Thyroid gland (tissue), 4 donors: ENCODE measurements around the gene TRAPPC6A. TPM values are rescaled to one million over a fixed set of nuclear protein-coding genes. Genes with fewer than 3 reads are reported as not detected.

ENCODE experiments used
- DNase-seq, 2 donors: peaks; one replicate each; pipeline ENCODE4 v3.0.0-alpha.2; 2019
- H3K27ac ChIP-seq, 3 donors: fragments of 200-600 bp; sonication (generic); 1 replicate in 2 of 3; 2 replicates in 1 of 3; pipeline ENCODE4 v1.5.1; 2016 to 2019; ENCODE audit warnings: mild to moderate bottlenecking in 1 of 3, moderate library complexity in 1 of 3
- H3K27me3 ChIP-seq: fragments of 200-600 bp; sonication (generic); one replicate; pipeline ENCODE4 v1.5.1; 2019
- H3K36me3 ChIP-seq, 2 donors: fragments of 200-600 bp; sonication (generic); one replicate each; pipeline ENCODE4 v1.5.1; 2016 to 2019
- H3K4me1 ChIP-seq, 2 donors: fragments of 200-600 bp; sonication (generic); one replicate each; pipeline ENCODE4 v1.5.1; 2017 to 2019
- H3K4me3 ChIP-seq, 3 donors: fragments of 200-600 bp; sonication (generic); replicated peaks in 1 of 3; 1 replicate in 2 of 3; 2 replicates in 1 of 3; pipeline ENCODE4 v1.5.1; 2016; ENCODE audit warnings: mild to moderate bottlenecking in 1 of 3
- H3K9me3 ChIP-seq: fragments of 200-600 bp; sonication (generic); one replicate; pipeline ENCODE4 v1.5.1; 2017
- POLR2A ChIP-seq, 2 donors: fragments of 450-650 bp; IDR thresholded peaks; one replicate each; pipeline ENCODE4 v1.6.1; 2017; ENCODE audit warnings: antibody characterized with exemption in 2 of 2, mild to moderate bottlenecking in 2 of 2, moderate library complexity in 1 of 2
- WGBS, 2 donors: methylation state at CpG; one replicate each; pipeline ENCODE4 v1.1.5; 2017; 5-methylcytosine and 5-hydroxymethylcytosine counted together
- intact Hi-C: fragments of 100-400 bp; cut with DNase I; formaldehyde crosslinking; loops from one replicate; pipeline ENCODE4 v1.15.1; 2023
- total RNA-seq, 4 donors: library from RNA; depleted of rRNA; stranded (reverse); fragments of >200 nt; gene quantifications; one replicate each; pipeline ENCODE4 v1.2.3, GENCODE V29; 2016
- TF ChIP-seq, protein P1 (sequence below), 6 experiments: fragments of 200-600 bp in 3 of 6; fragments of 450-650 bp in 3 of 6; sonication (generic) in 3 of 6; IDR thresholded peaks; one replicate each; pipeline ENCODE4 v1.5.1; 2016 to 2019; ENCODE audit warnings: antibody characterized with exemption in 6 of 6, mild to moderate bottlenecking in 2 of 6, inconsistent platforms in 1 of 6, moderate library complexity in 1 of 6

TRAPPC6A gene
- total RNA-seq, 4 donors from 2014 or later = 25.0 to 53.3 (median 38.8) TPM

DNA sequence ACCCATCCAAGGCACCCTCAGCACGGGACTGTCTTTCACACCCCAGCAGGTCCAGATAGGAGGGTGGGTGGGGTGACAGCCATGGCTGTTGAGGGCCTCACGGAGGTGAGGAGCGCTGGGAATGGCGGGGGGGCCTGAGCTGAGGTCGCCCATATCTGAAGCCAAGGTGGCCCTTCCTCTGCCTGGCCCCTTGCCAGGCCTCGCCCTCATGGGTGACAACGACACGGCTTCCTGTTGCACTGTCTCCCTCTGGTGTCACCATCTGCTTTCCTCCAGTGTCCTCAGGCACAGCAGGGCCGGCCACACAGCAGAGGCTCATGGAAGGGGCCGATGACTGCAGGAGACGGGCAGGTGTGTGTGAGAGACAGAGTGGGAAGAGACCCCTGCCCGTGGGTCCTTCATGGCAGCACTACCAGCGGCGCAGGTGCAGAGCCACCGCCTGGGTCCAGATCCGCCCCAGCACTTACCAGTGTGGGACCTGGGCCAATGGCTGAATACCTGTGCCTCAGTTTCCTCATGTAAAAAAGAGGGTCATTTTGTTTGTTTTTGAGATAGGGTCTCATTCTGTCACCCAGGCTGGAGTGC, 9.2 kb downstream of the TRAPPC6A start:
- Histone ChIP-seq H3K4me3 (no peak overlapping the region), H3K4me1 (peaks cover 0 to 15% of the 10 kb centered on the region in 2 donors), H3K9me3 (no peaks in the 10 kb centered on the region), H3K36me3 (no peaks in the 10 kb centered on the region), H3K27ac (no peak overlapping the region), H3K27me3 (no peaks in the 10 kb centered on the region)
- WGBS, 2 donors = 89% methylated on average over 13 to 14 of the region's 16 CpGs
- DNase-seq = no peak
- intact Hi-C loops = no loop called here
- TF ChIP-seq POLR2A (IDR thresholded peaks at IDR 0.05) = no peak
- TF ChIP-seq, protein P1, sequence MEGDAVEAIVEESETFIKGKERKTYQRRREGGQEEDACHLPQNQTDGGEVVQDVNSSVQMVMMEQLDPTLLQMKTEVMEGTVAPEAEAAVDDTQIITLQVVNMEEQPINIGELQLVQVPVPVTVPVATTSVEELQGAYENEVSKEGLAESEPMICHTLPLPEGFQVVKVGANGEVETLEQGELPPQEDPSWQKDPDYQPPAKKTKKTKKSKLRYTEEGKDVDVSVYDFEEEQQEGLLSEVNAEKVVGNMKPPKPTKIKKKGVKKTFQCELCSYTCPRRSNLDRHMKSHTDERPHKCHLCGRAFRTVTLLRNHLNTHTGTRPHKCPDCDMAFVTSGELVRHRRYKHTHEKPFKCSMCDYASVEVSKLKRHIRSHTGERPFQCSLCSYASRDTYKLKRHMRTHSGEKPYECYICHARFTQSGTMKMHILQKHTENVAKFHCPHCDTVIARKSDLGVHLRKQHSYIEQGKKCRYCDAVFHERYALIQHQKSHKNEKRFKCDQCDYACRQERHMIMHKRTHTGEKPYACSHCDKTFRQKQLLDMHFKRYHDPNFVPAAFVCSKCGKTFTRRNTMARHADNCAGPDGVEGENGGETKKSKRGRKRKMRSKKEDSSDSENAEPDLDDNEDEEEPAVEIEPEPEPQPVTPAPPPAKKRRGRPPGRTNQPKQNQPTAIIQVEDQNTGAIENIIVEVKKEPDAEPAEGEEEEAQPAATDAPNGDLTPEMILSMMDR (IDR thresholded peaks at IDR 0.05) = no peak

GRCh38 chr19:45166723-45167252, 11.2 kb downstream of the TRAPPC6A start:
- H3K27me3 ChIP-seq = no peaks in the 10 kb centered on the region
- no peak for DNase-seq
- no peaks in the 10 kb centered on the region for H3K9me3 ChIP-seq
- 67 to 74% methylated on average over 13 to 14 of the region's 14 CpGs for WGBS, 2 donors
- H3K36me3 ChIP-seq = no peaks in the 10 kb centered on the region
- TF ChIP-seq, protein P1 (IDR thresholded peaks at IDR 0.05) = no peak
- no peak for TF ChIP-seq POLR2A (IDR thresholded peaks at IDR 0.05)
- no peak overlapping the region for H3K27ac ChIP-seq
- H3K4me3 ChIP-seq = no peak overlapping the region
- intact Hi-C loops = no loop called here
- H3K4me1 ChIP-seq = peaks cover 0 to 8% of the 10 kb centered on the region in 2 donors

- Histone ChIP-seq H3K4me1 (peaks cover 0 to 15% of the 10 kb centered on the region in 2 donors), H3K9me3 (no peaks in the 10 kb centered on the region), H3K27me3 (no peaks in the 10 kb centered on the region), H3K4me3 (no peak overlapping the region), H3K36me3 (no peaks in the 10 kb centered on the region), H3K27ac (no peak overlapping the region)
- TF ChIP-seq, protein P1 (IDR thresholded peaks at IDR 0.05) = no peak
- TF ChIP-seq POLR2A (IDR thresholded peaks at IDR 0.05) = no peak
- intact Hi-C loops = no loop called here
- 42% methylated on average over 12 of the region's 27 CpGs; no CpG with 5 or more reads in 1 of the 2 donors for WGBS, 2 donors
- peak; percentile 87 to 90 for DNase-seq
Observed at GRCh38 chr19:45164577-45165335, 13.3 kb downstream of the TRAPPC6A start.

- Histone ChIP-seq H3K27ac (no peak overlapping the region), H3K27me3 (no peaks in the 10 kb centered on the region), H3K4me3 (no peak overlapping the region), H3K4me1 (peaks cover 0 to 15% of the 10 kb centered on the region in 2 donors), H3K9me3 (no peaks in the 10 kb centered on the region), H3K36me3 (no peaks in the 10 kb centered on the region)
- intact Hi-C loops = no loop called here
- TF ChIP-seq POLR2A (IDR thresholded peaks at IDR 0.05) = no peak
- TF ChIP-seq, protein P1 (IDR thresholded peaks at IDR 0.05) = no peak
- no peak for DNase-seq
- 86 to 89% methylated on average over 14 to 15 of the region's 15 CpGs for WGBS, 2 donors
Observed at GRCh38 chr19:45163751-45164460, 14.1 kb downstream of the TRAPPC6A start.
